Measurements from ENCODE around the gene UBE2G1. TPM values are rescaled to one million over a fixed set of nuclear protein-coding genes. Genes with fewer than 3 reads are reported as not detected.

Gene UBE2G1
- total RNA-seq, 1 experiment from 2014 or later, result 80.6 TPM

DNA sequence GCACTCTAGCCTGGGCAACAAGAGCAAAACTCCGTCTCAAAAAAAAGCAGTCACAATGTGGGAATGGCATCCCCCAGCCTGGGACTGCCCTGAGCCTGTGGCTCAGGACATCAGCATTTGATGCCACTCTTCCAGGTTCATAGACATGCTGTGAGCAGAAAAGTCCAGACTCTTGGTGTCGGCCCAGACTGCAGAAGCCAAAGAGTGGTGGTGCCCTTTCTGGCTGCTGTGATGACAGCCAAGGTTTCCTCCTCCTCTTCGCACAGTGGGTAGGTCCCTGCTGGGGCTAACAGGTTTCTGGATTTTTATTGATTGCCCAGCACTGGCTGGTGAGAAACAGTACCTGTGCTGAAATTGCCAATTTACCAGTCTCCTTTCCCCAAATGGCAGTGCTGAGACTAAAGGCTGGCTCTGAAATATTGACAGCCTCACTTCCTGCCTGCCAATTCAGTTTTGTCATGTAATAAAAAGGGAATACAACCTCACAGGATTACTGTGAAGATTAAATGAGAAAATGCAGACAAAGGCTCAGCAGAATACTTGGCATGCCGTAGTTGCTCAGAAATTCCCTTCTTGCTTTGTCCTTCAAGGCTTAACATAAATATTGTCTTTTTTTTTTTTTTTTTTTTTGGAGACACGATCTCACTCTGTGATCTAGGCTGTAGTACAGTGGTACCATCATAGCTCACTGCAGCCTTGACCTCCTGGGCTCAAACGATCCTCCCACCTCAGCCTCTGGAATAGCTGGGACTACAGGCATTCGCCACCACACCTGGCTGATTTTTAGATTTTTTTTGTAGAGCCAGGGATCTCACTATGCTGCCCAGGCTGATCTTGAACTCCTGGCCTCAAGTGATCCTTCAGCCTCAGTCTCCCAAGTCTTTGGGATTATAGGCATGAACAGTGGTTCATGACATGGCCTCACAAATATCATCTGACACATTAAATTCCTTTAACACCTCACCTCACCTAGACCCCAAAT, 15.5 kb upstream of the UBE2G1 start:
- TF ChIP-seq, protein P1, sequence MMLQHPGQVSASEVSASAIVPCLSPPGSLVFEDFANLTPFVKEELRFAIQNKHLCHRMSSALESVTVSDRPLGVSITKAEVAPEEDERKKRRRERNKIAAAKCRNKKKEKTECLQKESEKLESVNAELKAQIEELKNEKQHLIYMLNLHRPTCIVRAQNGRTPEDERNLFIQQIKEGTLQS (IDR thresholded peaks at IDR 0.05), result no peak
- no peak for TF ChIP-seq EZH2phosphoT487 (IDR thresholded peaks at IDR 0.05; ENCODE audit: borderline replicate concordance)
- Histone ChIP-seq H3K4me3 (replicated peaks in 1 of 2; ENCODE audit: low read depth in 1 of 2, low read length in 2 of 2) (no peak overlapping the region), H3K9me3 (ENCODE audit: control insufficient read depth in 1 of 2, insufficient read depth in 1 of 2, low read depth in 1 of 2, low read length in 2 of 2) (no peaks in the 10 kb centered on the region), H2AFZ (ENCODE audit: low read depth, low read length, poor library complexity, severe bottlenecking) (no peak overlapping the region), H3K4me1 (ENCODE audit: control insufficient read depth in 1 of 2, insufficient read depth in 2 of 2, low read length in 2 of 2) (no peaks in the 10 kb centered on the region), H3K27ac (ENCODE audit: low read depth, low read length) (no peak overlapping the region), H4K20me1 (ENCODE audit: insufficient read depth) (no peaks in the 10 kb centered on the region), H3K9ac (ENCODE audit: low read length) (no peak overlapping the region), H3K9me2 (ENCODE audit: insufficient read depth) (no peaks in the 10 kb centered on the region), H3K36me3 (ENCODE audit: control insufficient read depth in 1 of 2, insufficient read depth in 2 of 2, low read length in 2 of 2) (no peaks in the 10 kb centered on the region), H3K79me2 (ENCODE audit: insufficient read depth, low read length) (no peaks in the 10 kb centered on the region), H3K4me2 (ENCODE audit: low read length) (no peak overlapping the region), H3K27me3 (ENCODE audit: insufficient read depth, low read length) (no peaks in the 10 kb centered on the region)
- intact Hi-C loops (cut with micrococcal nuclease), result no loop called here
- CTCF ChIA-PET, result no interaction called here
- RAD21 ChIA-PET (ENCODE audit: low non-redundant PET in 1 of 2, low total read pairs in 2 of 2, uncharacterized antibody in 2 of 2, unreplicated experiment in 2 of 2), result no interaction called here
- ATAC-seq, result no peak
- no peak for DNase-seq (ENCODE audit: low read depth, low spot score)
- POLR2A ChIA-PET, result no interaction called here
- BruUV-seq (replicated peaks), result no TSS peak

DNA sequence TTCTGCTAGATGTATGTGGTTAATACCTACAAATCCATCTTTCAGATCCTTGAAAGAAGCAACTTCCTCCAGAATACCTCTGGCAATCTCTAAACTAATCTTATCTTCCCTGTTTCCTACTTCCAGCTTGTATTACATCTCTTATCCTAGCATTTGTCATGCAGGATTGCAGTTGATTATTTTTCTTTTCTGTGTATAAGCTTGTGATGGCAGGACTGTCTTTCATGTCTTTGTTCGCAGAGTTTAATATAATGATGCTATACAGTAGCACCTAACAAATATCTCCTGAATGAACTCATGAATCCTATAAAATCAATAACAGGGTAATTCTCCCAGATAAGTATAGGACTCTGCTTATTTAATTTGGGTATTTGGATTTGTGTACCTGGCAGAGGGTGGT, 12.2 kb upstream of the UBE2G1 start:
- no peak for ATAC-seq
- Histone ChIP-seq H3K4me2 (ENCODE audit: low read length) (no peak overlapping the region), H3K9me2 (ENCODE audit: insufficient read depth) (no peaks in the 10 kb centered on the region), H3K27ac (ENCODE audit: low read depth, low read length) (no peak overlapping the region), H3K79me2 (ENCODE audit: insufficient read depth, low read length) (no peaks in the 10 kb centered on the region), H3K4me1 (ENCODE audit: control insufficient read depth in 1 of 2, insufficient read depth in 2 of 2, low read length in 2 of 2) (no peaks in the 10 kb centered on the region), H3K4me3 (replicated peaks in 1 of 2; ENCODE audit: low read depth in 1 of 2, low read length in 2 of 2) (no peak overlapping the region), H3K27me3 (ENCODE audit: insufficient read depth, low read length) (no peaks in the 10 kb centered on the region), H3K36me3 (ENCODE audit: control insufficient read depth in 1 of 2, insufficient read depth in 2 of 2, low read length in 2 of 2) (no peaks in the 10 kb centered on the region), H2AFZ (ENCODE audit: low read depth, low read length, poor library complexity, severe bottlenecking) (no peak overlapping the region), H3K9me3 (ENCODE audit: control insufficient read depth in 1 of 2, insufficient read depth in 1 of 2, low read depth in 1 of 2, low read length in 2 of 2) (no peaks in the 10 kb centered on the region), H3K9ac (ENCODE audit: low read length) (no peak overlapping the region), H4K20me1 (ENCODE audit: insufficient read depth) (no peaks in the 10 kb centered on the region)
- CTCF ChIA-PET, result no interaction called here
- no peak for DNase-seq (ENCODE audit: low read depth, low spot score)
- no TSS peak for BruUV-seq (replicated peaks)
- intact Hi-C loops (cut with micrococcal nuclease), result no loop called here
- RAD21 ChIA-PET (ENCODE audit: low non-redundant PET in 1 of 2, low total read pairs in 2 of 2, uncharacterized antibody in 2 of 2, unreplicated experiment in 2 of 2), result no interaction called here
- POLR2A ChIA-PET, result no interaction called here
- TF ChIP-seq RAD21 (IDR thresholded peaks at IDR 0.05; ENCODE audit: low read depth), result no peak
- no peak for TF ChIP-seq TCF7L2 (IDR thresholded peaks at IDR 0.05; ENCODE audit: borderline replicate concordance, extremely low read depth, insufficient read depth, insufficient read length)
- no peak for TF ChIP-seq EZH2phosphoT487 (IDR thresholded peaks at IDR 0.05; ENCODE audit: borderline replicate concordance)
- TF ChIP-seq, protein P2, sequence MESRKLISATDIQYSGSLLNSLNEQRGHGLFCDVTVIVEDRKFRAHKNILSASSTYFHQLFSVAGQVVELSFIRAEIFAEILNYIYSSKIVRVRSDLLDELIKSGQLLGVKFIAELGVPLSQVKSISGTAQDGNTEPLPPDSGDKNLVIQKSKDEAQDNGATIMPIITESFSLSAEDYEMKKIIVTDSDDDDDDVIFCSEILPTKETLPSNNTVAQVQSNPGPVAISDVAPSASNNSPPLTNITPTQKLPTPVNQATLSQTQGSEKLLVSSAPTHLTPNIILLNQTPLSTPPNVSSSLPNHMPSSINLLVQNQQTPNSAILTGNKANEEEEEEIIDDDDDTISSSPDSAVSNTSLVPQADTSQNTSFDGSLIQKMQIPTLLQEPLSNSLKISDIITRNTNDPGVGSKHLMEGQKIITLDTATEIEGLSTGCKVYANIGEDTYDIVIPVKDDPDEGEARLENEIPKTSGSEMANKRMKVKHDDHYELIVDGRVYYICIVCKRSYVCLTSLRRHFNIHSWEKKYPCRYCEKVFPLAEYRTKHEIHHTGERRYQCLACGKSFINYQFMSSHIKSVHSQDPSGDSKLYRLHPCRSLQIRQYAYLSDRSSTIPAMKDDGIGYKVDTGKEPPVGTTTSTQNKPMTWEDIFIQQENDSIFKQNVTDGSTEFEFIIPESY (IDR thresholded peaks at IDR 0.05; ENCODE audit: extremely low read depth, insufficient replicate concordance, low read length), result no peak
- TF ChIP-seq ZNF274 (IDR thresholded peaks at IDR 0.05; ENCODE audit: low read depth, low read length), result no peak
- no peak for TF ChIP-seq EGR1 (IDR thresholded peaks at IDR 0.05; ENCODE audit: low read depth)
- no peak for TF ChIP-seq CBX3 (IDR thresholded peaks at IDR 0.05; ENCODE audit: low read depth)
- TF ChIP-seq SP1 (IDR thresholded peaks at IDR 0.05; ENCODE audit: low read depth), result no peak
- TF ChIP-seq ZFX (IDR thresholded peaks at IDR 0.05), result no peak
- TF ChIP-seq, protein P3, sequence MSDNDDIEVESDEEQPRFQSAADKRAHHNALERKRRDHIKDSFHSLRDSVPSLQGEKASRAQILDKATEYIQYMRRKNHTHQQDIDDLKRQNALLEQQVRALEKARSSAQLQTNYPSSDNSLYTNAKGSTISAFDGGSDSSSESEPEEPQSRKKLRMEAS (IDR thresholded peaks at IDR 0.05), result no peak
- TF ChIP-seq, protein P4, sequence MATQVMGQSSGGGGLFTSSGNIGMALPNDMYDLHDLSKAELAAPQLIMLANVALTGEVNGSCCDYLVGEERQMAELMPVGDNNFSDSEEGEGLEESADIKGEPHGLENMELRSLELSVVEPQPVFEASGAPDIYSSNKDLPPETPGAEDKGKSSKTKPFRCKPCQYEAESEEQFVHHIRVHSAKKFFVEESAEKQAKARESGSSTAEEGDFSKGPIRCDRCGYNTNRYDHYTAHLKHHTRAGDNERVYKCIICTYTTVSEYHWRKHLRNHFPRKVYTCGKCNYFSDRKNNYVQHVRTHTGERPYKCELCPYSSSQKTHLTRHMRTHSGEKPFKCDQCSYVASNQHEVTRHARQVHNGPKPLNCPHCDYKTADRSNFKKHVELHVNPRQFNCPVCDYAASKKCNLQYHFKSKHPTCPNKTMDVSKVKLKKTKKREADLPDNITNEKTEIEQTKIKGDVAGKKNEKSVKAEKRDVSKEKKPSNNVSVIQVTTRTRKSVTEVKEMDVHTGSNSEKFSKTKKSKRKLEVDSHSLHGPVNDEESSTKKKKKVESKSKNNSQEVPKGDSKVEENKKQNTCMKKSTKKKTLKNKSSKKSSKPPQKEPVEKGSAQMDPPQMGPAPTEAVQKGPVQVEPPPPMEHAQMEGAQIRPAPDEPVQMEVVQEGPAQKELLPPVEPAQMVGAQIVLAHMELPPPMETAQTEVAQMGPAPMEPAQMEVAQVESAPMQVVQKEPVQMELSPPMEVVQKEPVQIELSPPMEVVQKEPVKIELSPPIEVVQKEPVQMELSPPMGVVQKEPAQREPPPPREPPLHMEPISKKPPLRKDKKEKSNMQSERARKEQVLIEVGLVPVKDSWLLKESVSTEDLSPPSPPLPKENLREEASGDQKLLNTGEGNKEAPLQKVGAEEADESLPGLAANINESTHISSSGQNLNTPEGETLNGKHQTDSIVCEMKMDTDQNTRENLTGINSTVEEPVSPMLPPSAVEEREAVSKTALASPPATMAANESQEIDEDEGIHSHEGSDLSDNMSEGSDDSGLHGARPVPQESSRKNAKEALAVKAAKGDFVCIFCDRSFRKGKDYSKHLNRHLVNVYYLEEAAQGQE (IDR thresholded peaks at IDR 0.05; ENCODE audit: low read depth), result no peak
- no peak for TF ChIP-seq SRF (IDR thresholded peaks at IDR 0.05; ENCODE audit: low read depth)
- TF ChIP-seq CEBPB (IDR thresholded peaks at IDR 0.05; ENCODE audit: low read depth), result no peak

All from HCT116 (cell line).